ENCODE results near the gene SH2D4B. TPM values are rescaled to one million over a fixed set of nuclear protein-coding genes. Genes with fewer than 3 reads are reported as not detected.

SH2D4B gene
- total RNA-seq, 1 experiment from 2014 or later: 0.10 TPM

DNA sequence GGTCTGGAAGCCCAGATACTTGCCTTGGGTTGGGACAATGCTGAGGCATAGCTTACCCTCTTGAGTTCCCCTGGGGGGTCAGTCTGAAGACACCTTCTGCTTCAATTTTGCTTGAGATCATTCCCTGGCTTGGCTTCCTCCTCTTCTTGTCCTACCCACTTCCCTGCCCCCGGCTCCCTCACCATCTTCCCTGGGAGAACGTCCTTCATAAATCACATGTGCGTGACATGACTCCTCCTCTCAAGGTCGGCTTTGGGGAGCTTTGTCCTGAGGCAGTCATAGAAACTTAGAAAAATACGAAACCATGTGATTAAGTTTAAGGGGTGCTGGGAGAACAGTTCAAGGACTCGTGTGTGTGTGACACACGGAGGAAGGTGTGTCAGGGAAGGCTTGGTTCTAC lies 122.6 kb downstream of the SH2D4B start:
- DNase-seq (ENCODE audit: low read depth, low spot score) (no peak), ATAC-seq (no peak)
- H3K36me3 ChIP-seq (ENCODE audit: control insufficient read depth, insufficient read depth, low read length): no peaks in the 10 kb centered on the region
- H3K9me3 ChIP-seq (ENCODE audit: control insufficient read depth, insufficient read depth, low read depth, low read length): no peaks in the 10 kb centered on the region
- no TSS peak for BruUV-seq (replicated peaks)
- TF ChIP-seq POLR2AphosphoS5 (IDR thresholded peaks at IDR 0.05; ENCODE audit: low read depth, low read length) (no peak), SIN3A (IDR thresholded peaks at IDR 0.05; ENCODE audit: borderline replicate concordance, insufficient read depth, low read depth, low read length) (no peak), TCF7L2 (IDR thresholded peaks at IDR 0.05; ENCODE audit: low read depth, low read length) (no peak)
- TF ChIP-seq, protein P1, sequence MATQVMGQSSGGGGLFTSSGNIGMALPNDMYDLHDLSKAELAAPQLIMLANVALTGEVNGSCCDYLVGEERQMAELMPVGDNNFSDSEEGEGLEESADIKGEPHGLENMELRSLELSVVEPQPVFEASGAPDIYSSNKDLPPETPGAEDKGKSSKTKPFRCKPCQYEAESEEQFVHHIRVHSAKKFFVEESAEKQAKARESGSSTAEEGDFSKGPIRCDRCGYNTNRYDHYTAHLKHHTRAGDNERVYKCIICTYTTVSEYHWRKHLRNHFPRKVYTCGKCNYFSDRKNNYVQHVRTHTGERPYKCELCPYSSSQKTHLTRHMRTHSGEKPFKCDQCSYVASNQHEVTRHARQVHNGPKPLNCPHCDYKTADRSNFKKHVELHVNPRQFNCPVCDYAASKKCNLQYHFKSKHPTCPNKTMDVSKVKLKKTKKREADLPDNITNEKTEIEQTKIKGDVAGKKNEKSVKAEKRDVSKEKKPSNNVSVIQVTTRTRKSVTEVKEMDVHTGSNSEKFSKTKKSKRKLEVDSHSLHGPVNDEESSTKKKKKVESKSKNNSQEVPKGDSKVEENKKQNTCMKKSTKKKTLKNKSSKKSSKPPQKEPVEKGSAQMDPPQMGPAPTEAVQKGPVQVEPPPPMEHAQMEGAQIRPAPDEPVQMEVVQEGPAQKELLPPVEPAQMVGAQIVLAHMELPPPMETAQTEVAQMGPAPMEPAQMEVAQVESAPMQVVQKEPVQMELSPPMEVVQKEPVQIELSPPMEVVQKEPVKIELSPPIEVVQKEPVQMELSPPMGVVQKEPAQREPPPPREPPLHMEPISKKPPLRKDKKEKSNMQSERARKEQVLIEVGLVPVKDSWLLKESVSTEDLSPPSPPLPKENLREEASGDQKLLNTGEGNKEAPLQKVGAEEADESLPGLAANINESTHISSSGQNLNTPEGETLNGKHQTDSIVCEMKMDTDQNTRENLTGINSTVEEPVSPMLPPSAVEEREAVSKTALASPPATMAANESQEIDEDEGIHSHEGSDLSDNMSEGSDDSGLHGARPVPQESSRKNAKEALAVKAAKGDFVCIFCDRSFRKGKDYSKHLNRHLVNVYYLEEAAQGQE (IDR thresholded peaks at IDR 0.05; ENCODE audit: insufficient read depth in 1 of 2, low read depth in 2 of 2, low read length in 1 of 2): no peak
- TF ChIP-seq, protein P2, sequence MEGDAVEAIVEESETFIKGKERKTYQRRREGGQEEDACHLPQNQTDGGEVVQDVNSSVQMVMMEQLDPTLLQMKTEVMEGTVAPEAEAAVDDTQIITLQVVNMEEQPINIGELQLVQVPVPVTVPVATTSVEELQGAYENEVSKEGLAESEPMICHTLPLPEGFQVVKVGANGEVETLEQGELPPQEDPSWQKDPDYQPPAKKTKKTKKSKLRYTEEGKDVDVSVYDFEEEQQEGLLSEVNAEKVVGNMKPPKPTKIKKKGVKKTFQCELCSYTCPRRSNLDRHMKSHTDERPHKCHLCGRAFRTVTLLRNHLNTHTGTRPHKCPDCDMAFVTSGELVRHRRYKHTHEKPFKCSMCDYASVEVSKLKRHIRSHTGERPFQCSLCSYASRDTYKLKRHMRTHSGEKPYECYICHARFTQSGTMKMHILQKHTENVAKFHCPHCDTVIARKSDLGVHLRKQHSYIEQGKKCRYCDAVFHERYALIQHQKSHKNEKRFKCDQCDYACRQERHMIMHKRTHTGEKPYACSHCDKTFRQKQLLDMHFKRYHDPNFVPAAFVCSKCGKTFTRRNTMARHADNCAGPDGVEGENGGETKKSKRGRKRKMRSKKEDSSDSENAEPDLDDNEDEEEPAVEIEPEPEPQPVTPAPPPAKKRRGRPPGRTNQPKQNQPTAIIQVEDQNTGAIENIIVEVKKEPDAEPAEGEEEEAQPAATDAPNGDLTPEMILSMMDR (IDR thresholded peaks at IDR 0.05): no peak
- ChIA-PET CTCF (no interaction called here), POLR2A (no interaction called here)
- no peak overlapping the region for H3K27ac ChIP-seq (ENCODE audit: low read length)
- H3K4me3 ChIP-seq (ENCODE audit: low read depth in 2 of 2, low read length in 2 of 2): no peak overlapping the region
- in situ Hi-C loops (cut with HindIII; ENCODE audit: low pct_unique_long_range_greater_than_20kb, low sequenced_read_pairs): no loop called here
- H3K4me1 ChIP-seq (ENCODE audit: control insufficient read depth, insufficient read depth, low read length): 0 out of 2 replicates have a peak, but pooled peaks cover 3% of the 10 kb centered on the region
- intact Hi-C loops (cut with micrococcal nuclease; ENCODE audit: unreplicated experiment): loop anchor here (5.0 to 10.0 kb wide), 2 partner anchors 215 to 262 kb away; no protein-coding TSS in a partner anchor
- H3K27me3 ChIP-seq (ENCODE audit: control insufficient read depth, insufficient read depth, low read length): no peaks in the 10 kb centered on the region

DNA sequence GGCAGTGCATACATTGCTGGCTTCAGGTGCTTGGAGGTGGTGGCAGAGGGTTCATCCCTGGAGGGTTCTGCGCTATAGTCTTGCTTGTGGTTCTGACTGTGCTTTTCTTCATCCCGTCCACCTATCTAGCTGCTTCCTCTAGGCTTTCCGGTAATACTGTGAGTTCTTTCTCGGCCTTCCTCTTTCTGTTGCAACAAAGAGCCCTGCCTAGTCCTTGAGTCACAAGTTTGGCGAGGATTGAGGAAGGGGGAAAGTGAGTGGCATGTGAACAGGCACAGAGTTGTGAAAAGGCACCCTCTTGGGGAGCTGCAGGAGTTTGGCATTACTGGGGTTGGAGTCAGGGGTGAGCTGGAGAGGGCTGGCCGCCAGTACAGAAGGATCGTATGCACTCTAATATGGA lies 123.0 kb downstream of the SH2D4B start:
- ChIA-PET CTCF (no interaction called here), POLR2A (no interaction called here)
- Histone ChIP-seq H3K27ac (ENCODE audit: low read length) (no peak overlapping the region), H3K9me3 (ENCODE audit: control insufficient read depth, insufficient read depth, low read depth, low read length) (no peaks in the 10 kb centered on the region), H3K27me3 (ENCODE audit: control insufficient read depth, insufficient read depth, low read length) (no peaks in the 10 kb centered on the region), H3K4me3 (ENCODE audit: low read depth in 2 of 2, low read length in 2 of 2) (no peak overlapping the region), H3K4me1 (ENCODE audit: control insufficient read depth, insufficient read depth, low read length) (0 out of 2 replicates have a peak, but pooled peaks cover 3% of the 10 kb centered on the region), H3K36me3 (ENCODE audit: control insufficient read depth, insufficient read depth, low read length) (no peaks in the 10 kb centered on the region)
- ATAC-seq (no peak), DNase-seq (ENCODE audit: low read depth, low spot score) (no peak)
- TF ChIP-seq, protein P2 (IDR thresholded peaks at IDR 0.05): no peak
- TF ChIP-seq, protein P1 (IDR thresholded peaks at IDR 0.05; ENCODE audit: insufficient read depth in 1 of 2, low read depth in 2 of 2, low read length in 1 of 2): no peak
- TF ChIP-seq POLR2AphosphoS5 (IDR thresholded peaks at IDR 0.05; ENCODE audit: low read depth, low read length): no peak
- TF ChIP-seq TCF7L2 (IDR thresholded peaks at IDR 0.05; ENCODE audit: low read depth, low read length): no peak
- no peak for TF ChIP-seq SIN3A (IDR thresholded peaks at IDR 0.05; ENCODE audit: borderline replicate concordance, insufficient read depth, low read depth, low read length)
- BruUV-seq (replicated peaks): no TSS peak
- intact Hi-C loops (cut with micrococcal nuclease; ENCODE audit: unreplicated experiment) (loop anchor here (5.0 to 10.0 kb wide), 2 partner anchors 216 to 262 kb away; no protein-coding TSS in a partner anchor), in situ Hi-C loops (cut with HindIII; ENCODE audit: low pct_unique_long_range_greater_than_20kb, low sequenced_read_pairs) (no loop called here)
